Endothelial cell of umbilical vein (primary cell): Measurements from ENCODE around the gene BTBD2. TPM values are rescaled to one million over a fixed set of nuclear protein-coding genes. Genes with fewer than 3 reads are reported as not detected.

Experiments
- BruUV-seq: library from RNA; stranded (reverse); fragments of 400-500 nt; replicated peaks from 2 replicates; lab custom pipeline; 2021; lab: Mats Ljungman, UMichigan
- CTCF ChIA-PET: fragments of 300-600, 350-600 bp; sonication (Branson Sonifier 250); formaldehyde crosslinking; loops from one replicate; lab custom pipeline; 2021; ENCODE audit warnings: antibody characterized with exemption, inconsistent platforms; lab: Charles Lee
- POLR2A ChIA-PET: fragments of 300-600, 350-600 bp; sonication (Branson Sonifier 250); formaldehyde crosslinking; loops from one replicate; lab custom pipeline; 2021; ENCODE audit warnings: antibody characterized with exemption, inconsistent platforms; lab: Charles Lee
- DNase-seq: peaks from one replicate; pipeline ENCODE4 v3.0.0-alpha.2; 2011; ENCODE audit warnings: low read depth, low spot score
- FAIRE-seq: peaks from 2 replicates; lab custom pipeline; 2011; peaks lifted over from hg19 to GRCh38; lab: Jason Lieb, UNC
- H2AFZ ChIP-seq: 2 replicates; pipeline ENCODE4 v1.6.0; 2012; ENCODE audit warnings: low read depth, low read length, control low read depth, inconsistent platforms
- H3K27ac ChIP-seq: 2 replicates; pipeline ENCODE4 v1.5.1; 2011; ENCODE audit warnings: low read depth, mild to moderate bottlenecking, control low read depth, low read length, moderate library complexity; ENCODE audit not compliant: insufficient read depth
- H3K27me3 ChIP-seq, 2 experiments: 2 replicates each; pipeline versions ENCODE4 v1.6.0 to v1.6.1; 2011; ENCODE audit warnings: low read length in 2 of 2, mixed read lengths in 1 of 2; ENCODE audit not compliant: control insufficient read depth in 2 of 2, insufficient read depth in 2 of 2
- H3K36me3 ChIP-seq, 2 experiments: 2 replicates in 1 of 2; 3 replicates in 1 of 2; pipeline ENCODE4 v1.5.1; 2011; ENCODE audit warnings: low read length in 2 of 2, mild to moderate bottlenecking in 1 of 2, moderate library complexity in 1 of 2; ENCODE audit not compliant: control insufficient read depth in 2 of 2, insufficient read depth in 2 of 2; ENCODE audit errors: extremely low read depth in 1 of 2
- H3K4me1 ChIP-seq: 3 replicates; pipeline ENCODE4 v1.5.1; 2011; ENCODE audit warnings: mild to moderate bottlenecking, low read length; ENCODE audit not compliant: control insufficient read depth, insufficient read depth; ENCODE audit errors: extremely low read depth
- H3K4me2 ChIP-seq: 2 replicates; pipeline ENCODE4 v1.6.1; 2011; ENCODE audit warnings: low read length, control low read depth, mixed read lengths; ENCODE audit not compliant: insufficient read depth
- H3K4me3 ChIP-seq, 3 experiments: fragments of 200-600 bp in 1 of 3; sonication (generic), shearing (Covaris generic) in 1 of 3; replicated peaks in 1 of 3; 2 replicates each; pipeline ENCODE4 v1.5.1; 2011 to 2016; ENCODE audit warnings: control low read depth in 3 of 3, low read length in 3 of 3, mild to moderate bottlenecking in 2 of 3, inconsistent platforms in 1 of 3, low read depth in 1 of 3, moderate library complexity in 1 of 3; ENCODE audit not compliant: insufficient read depth in 1 of 3
- H3K79me2 ChIP-seq: 2 replicates; pipeline ENCODE4 v1.6.0; 2012; ENCODE audit warnings: low read length, inconsistent platforms; ENCODE audit not compliant: control insufficient read depth, insufficient read depth
- H3K9ac ChIP-seq: replicated peaks from 2 replicates; pipeline ENCODE3; 2011; ENCODE audit warnings: low read length, control low read depth; ENCODE audit not compliant: insufficient read depth; ENCODE audit errors: extremely low read depth
- H3K9me1 ChIP-seq: replicated peaks from 3 replicates; pipeline ENCODE4 v1.6.0; 2011; ENCODE audit warnings: mild to moderate bottlenecking, low read length; ENCODE audit not compliant: control insufficient read depth, insufficient read depth; ENCODE audit errors: extremely low read depth
- H3K9me3 ChIP-seq: replicated peaks from 2 replicates; pipeline ENCODE4 v1.5.1; 2012; ENCODE audit warnings: low read length, inconsistent platforms; ENCODE audit not compliant: control insufficient read depth, insufficient read depth
- H4K20me1 ChIP-seq: replicated peaks from 2 replicates; pipeline ENCODE3; 2011; ENCODE audit warnings: mild to moderate bottlenecking, low read length; ENCODE audit not compliant: control insufficient read depth, insufficient read depth; ENCODE audit errors: extremely low read depth
- CTCF ChIP-seq, 2 donors: IDR thresholded peaks; 1 replicate in 1 of 2; 2 replicates in 1 of 2; pipeline ENCODE4 v1.5.1; 2011; ENCODE audit warnings: low read length in 2 of 2, mild to moderate bottlenecking in 2 of 2, moderate library complexity in 2 of 2, control low read depth in 1 of 2, inconsistent platforms in 1 of 2, low read depth in 1 of 2; ENCODE audit not compliant: insufficient read depth in 1 of 2; ENCODE audit errors: extremely low read depth in 1 of 2
- EZH2 ChIP-seq: IDR thresholded peaks from 2 replicates; pipeline ENCODE4 v1.6.1; 2012; ENCODE audit warnings: borderline replicate concordance, low read depth, mild to moderate bottlenecking, moderate library complexity, low read length, inconsistent platforms; ENCODE audit not compliant: severe bottlenecking
- FOS ChIP-seq: IDR thresholded peaks from 2 replicates; pipeline ENCODE4 v1.6.1; 2011; ENCODE audit warnings: mild to moderate bottlenecking, low read length, moderate library complexity, borderline replicate concordance; ENCODE audit not compliant: insufficient read depth
- GATA2 ChIP-seq: IDR thresholded peaks from 2 replicates; pipeline ENCODE4 v1.7.0; 2011; ENCODE audit warnings: low read depth, mild to moderate bottlenecking, moderate library complexity, mixed read lengths, low read length; ENCODE audit not compliant: insufficient read length, insufficient read depth
- JUN ChIP-seq: IDR thresholded peaks from 2 replicates; pipeline ENCODE4 v1.6.1; 2011; ENCODE audit warnings: borderline replicate concordance, low read depth; ENCODE audit not compliant: insufficient read length, insufficient read depth
- MAX ChIP-seq: IDR thresholded peaks from 2 replicates; pipeline ENCODE4 v1.6.1; 2011; ENCODE audit not compliant: insufficient read depth, insufficient read length
- MYC ChIP-seq: IDR thresholded peaks from one replicate; pipeline ENCODE4 v1.6.1; 2011; ENCODE audit warnings: mild to moderate bottlenecking, low read depth, low read length
- POLR2A ChIP-seq: IDR thresholded peaks from 2 replicates; pipeline ENCODE4 v1.6.1; 2012; ENCODE audit warnings: low read depth, mild to moderate bottlenecking, control low read depth, low read length
- POLR2AphosphoS5 ChIP-seq: IDR thresholded peaks from 2 replicates; pipeline ENCODE4 v1.6.1; 2012; ENCODE audit warnings: low read depth, mild to moderate bottlenecking, control low read depth, low read length, moderate library complexity; ENCODE audit not compliant: insufficient read depth
- dilution Hi-C: fragments of 300-500 bp; cut with MboI; formaldehyde crosslinking; loops from one replicate; pipeline ENCODE4 v1.15.0; 2019; ENCODE audit warnings: low sequenced_read_pairs; ENCODE audit not compliant: extremely low pct_ligation_motif_present
- intact Hi-C: fragments of 100-400 bp; cut with micrococcal nuclease; formaldehyde crosslinking; loops from one replicate; pipeline ENCODE4 v1.10.0; 2022
- polyA plus RNA-seq, 4 experiments: library from polyadenylated mRNA; depleted of rRNA in 3 of 4; stranded (reverse) in 3 of 4; unstranded in 1 of 4; fragments of >200 nt; gene quantifications; 2 replicates each; pipeline versions ENCODE4 v1.2.1 to v1.2.3, GENCODE V29; 2011 to 2012; ENCODE audit warnings: missing spikeins in 1 of 4
- total RNA-seq: library from RNA; stranded (reverse); gene quantifications from 2 replicates; pipeline ENCODE4 v1.2.3, GENCODE V29; 2021

Gene BTBD2
- total and polyA plus RNA-seq, 2 donors (not counting 3 experiments of a cell fraction or from before 2014, with no cell fraction given): 59.2 to 78.2 TPM

GRCh38 chr19:2047449-2048103 is 32.1 kb upstream of the BTBD2 start:
- ChIA-PET CTCF (interaction anchor here (1.1 to 2.6 kb wide), 3 partner anchors 13 to 28 kb away, joined by 3 to 11 read pairs (median 4); no protein-coding TSS in a partner anchor), POLR2A (no interaction called here)
- H3K27me3 ChIP-seq: no peaks in the 10 kb centered on the region
- FAIRE-seq (peak; percentile 91), DNase-seq (peak; percentile 83)
- BruUV-seq: no TSS peak
- peaks cover 35% of the 10 kb centered on the region for H3K4me1 ChIP-seq
- intact Hi-C loops (loop anchor here (1.0 kb wide), 1 partner anchor 15 kb away; no protein-coding TSS in a partner anchor), dilution Hi-C loops (no loop called here)
- H3K9ac ChIP-seq: no peak overlapping the region
- H3K79me2 ChIP-seq: peaks cover 49% of the 10 kb centered on the region
- peaks cover 4 to 24% of the 10 kb centered on the region in 2 experiments for H3K36me3 ChIP-seq
- no peak overlapping the region for H3K4me2 ChIP-seq
- H3K9me3 ChIP-seq: no peaks in the 10 kb centered on the region
- no peak overlapping the region for H2AFZ ChIP-seq
- H4K20me1 ChIP-seq: no peaks in the 10 kb centered on the region
- H3K4me3 ChIP-seq: peak overlapping the region in 1 of 3 experiments; percentile 4
- peak; percentile 75 for TF ChIP-seq JUN
- TF ChIP-seq FOS: peak; percentile 67
- no peak for TF ChIP-seq MYC
- peak; percentile 54 for TF ChIP-seq POLR2AphosphoS5
- no peaks in the 10 kb centered on the region for H3K9me1 ChIP-seq
- peak overlapping the region; percentile 63 for H3K27ac ChIP-seq

GRCh38 chr19:2047076-2047448 is 31.5 kb upstream of the BTBD2 start:
- dilution Hi-C loops: no loop called here
- Histone ChIP-seq H4K20me1 (no peaks in the 10 kb centered on the region), H2AFZ (no peak overlapping the region), H3K36me3 (peaks cover 4 to 26% of the 10 kb centered on the region in 2 experiments), H3K27ac (peak overlapping the region; percentile 63), H3K9ac (no peak overlapping the region), H3K9me3 (no peaks in the 10 kb centered on the region), H3K4me1 (peaks cover 39% of the 10 kb centered on the region), H3K9me1 (no peaks in the 10 kb centered on the region), H3K4me2 (no peak overlapping the region), H3K4me3 (no peak overlapping the region), H3K79me2 (peaks cover 49% of the 10 kb centered on the region), H3K27me3 (no peaks in the 10 kb centered on the region)
- POLR2A ChIA-PET: no interaction called here
- TF ChIP-seq FOS (no peak), POLR2AphosphoS5 (no peak), POLR2A (no peak), EZH2 (no peak), MAX (no peak), MYC (no peak), JUN (no peak), GATA2 (no peak), CTCF (IDR thresholded peaks at IDR 0.05; ENCODE audit: extremely low read depth in 1 of 2, insufficient read depth in 1 of 2, low read depth in 1 of 2, low read length in 2 of 2) (no peak)
- no peak for FAIRE-seq
- no peak for DNase-seq
- CTCF ChIA-PET: interaction anchor here (1.1 to 1.4 kb wide), 2 partner anchors 12 to 23 kb away, joined by 3 to 4 read pairs; no protein-coding TSS in a partner anchor
- intact Hi-C loops: loop anchor here (1.0 kb wide), 1 partner anchor 15 kb away; no protein-coding TSS in a partner anchor
- no TSS peak for BruUV-seq
